Esophagus squamous epithelium (tissue), 5 donors: ENCODE measurements around the gene NDEL1. TPM values are rescaled to one million over a fixed set of nuclear protein-coding genes. Genes with fewer than 3 reads are reported as not detected.

ENCODE experiments used
- DNase-seq: peaks from one replicate; lab custom pipeline; 2025; lab: John Stamatoyannopoulos, UW
- H3K27ac ChIP-seq, 4 donors: fragments of 200-600 bp; sonication (generic); one replicate each; pipeline ENCODE4 v1.5.1; 2016 to 2019; ENCODE audit warnings: mild to moderate bottlenecking in 1 of 4
- H3K27me3 ChIP-seq, 4 donors: fragments of 200-600 bp; sonication (generic); 1 replicate in 3 of 4; 2 replicates in 1 of 4; pipeline versions ENCODE4 v1.5.1 to v1.6.0; 2017 to 2021; ENCODE audit warnings: antibody characterized with exemption in 1 of 4
- H3K36me3 ChIP-seq, 3 donors: fragments of 200-600 bp; sonication (generic); one replicate each; pipeline ENCODE4 v1.5.1; 2016 to 2019
- H3K4me1 ChIP-seq, 3 donors: fragments of 200-600 bp; sonication (generic); one replicate each; pipeline ENCODE4 v1.5.1; 2017 to 2019
- H3K4me3 ChIP-seq, 4 donors: fragments of 200-600 bp; sonication (generic); 1 replicate in 3 of 4; 2 replicates in 1 of 4; pipeline ENCODE4 v1.5.1; 2016 to 2019; ENCODE audit warnings: mild to moderate bottlenecking in 2 of 4, moderate library complexity in 1 of 4
- H3K9me3 ChIP-seq, 3 donors: fragments of 200-600 bp; sonication (generic); one replicate each; pipeline ENCODE4 v1.5.1; 2016 to 2019
- CTCF ChIP-seq, 6 experiments: fragments of 450-650 bp in 4 of 6; fragments of 200-600 bp in 2 of 6; sonication (generic) in 2 of 6; IDR thresholded peaks; one replicate each; pipeline ENCODE4 v1.5.1; 2016 to 2019; ENCODE audit warnings: antibody characterized with exemption in 6 of 6, mild to moderate bottlenecking in 4 of 6, moderate library complexity in 4 of 6
- POLR2A ChIP-seq, 4 donors: fragments of 450-650 bp; IDR thresholded peaks; one replicate each; pipeline ENCODE4 v1.6.1; 2017; ENCODE audit warnings: antibody characterized with exemption in 4 of 4, mild to moderate bottlenecking in 4 of 4, moderate library complexity in 3 of 4
- WGBS, 2 donors: methylation state at CpG; one replicate each; pipeline ENCODE4 v1.1.5; 2018; 5-methylcytosine and 5-hydroxymethylcytosine counted together
- intact Hi-C: fragments of 100-400 bp; cut with DNase I; formaldehyde crosslinking; loops from one replicate; pipeline ENCODE4 v1.15.0; 2022
- total RNA-seq, 4 donors: library from RNA; depleted of rRNA; stranded (reverse); fragments of >200 nt; gene quantifications; one replicate each; pipeline ENCODE4 v1.1.0, GENCODE V29; 2016
- donor health status: DM: yes; HTN: yes; CAD: no.

The NDEL1 gene
- total RNA-seq, 4 donors from 2014 or later = 67.5 to 107 (median 73.1) TPM

DNA sequence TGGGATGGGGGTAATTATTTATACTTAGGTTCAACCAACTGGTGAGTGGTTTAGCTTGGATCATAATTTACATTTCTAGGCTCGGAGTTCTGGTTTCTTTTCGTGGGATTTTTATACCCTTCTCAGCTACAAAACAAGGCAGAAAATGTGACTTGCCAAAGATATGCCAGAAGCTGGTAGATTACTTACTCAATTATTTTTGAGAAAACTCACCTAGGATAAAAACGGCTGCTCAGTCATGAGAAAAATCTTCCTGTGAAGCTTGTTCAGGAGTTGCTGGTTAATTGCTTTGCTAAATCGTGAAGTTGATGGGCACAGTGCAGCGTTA lies 1.1 kb downstream of the NDEL1 start:
- Histone ChIP-seq H3K4me3 (peak overlapping the region; percentile 77 to 86 (median 82)), H3K27ac (peak overlapping the region; percentile 99 to 100 (median 99)), H3K27me3 (no peaks in the 10 kb centered on the region), H3K36me3 (peaks cover 0 to 34% (median 0%) of the 10 kb centered on the region in 3 donors), H3K4me1 (peaks cover 0 to 38% (median 7%) of the 10 kb centered on the region in 3 donors), H3K9me3 (no peaks in the 10 kb centered on the region)
- 8 to 19% methylated on average over 5 of the region's 5 CpGs for WGBS, 2 donors
- TF ChIP-seq CTCF (IDR thresholded peaks at IDR 0.05) (peak in 1 of 6 experiments; percentile 3), POLR2A (IDR thresholded peaks at IDR 0.05) (no peak)
- intact Hi-C loops = no loop called here
- no peak for DNase-seq

DNA sequence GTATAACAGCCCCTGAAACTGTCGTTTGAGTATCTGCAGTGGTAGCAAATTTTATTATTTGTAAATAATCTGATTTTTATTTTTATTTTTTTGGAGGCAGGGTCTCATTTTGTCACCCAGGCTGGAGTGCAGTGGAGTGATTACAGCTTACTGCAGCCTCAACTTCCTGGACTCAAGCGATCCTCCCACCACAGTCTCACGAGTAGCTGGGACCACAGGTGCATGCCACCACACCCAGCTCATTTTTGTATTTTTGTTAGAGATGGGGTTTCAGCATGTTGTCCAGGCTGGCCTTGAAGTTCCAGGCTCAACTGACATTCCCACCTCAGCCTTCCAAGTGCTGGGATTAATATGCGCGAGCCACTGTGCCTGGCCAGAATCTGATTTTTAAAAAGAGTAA lies 2.8 kb downstream of the NDEL1 start:
- 85 to 87% methylated on average over 5 of the region's 5 CpGs for WGBS, 2 donors
- H3K27me3 ChIP-seq = no peaks in the 10 kb centered on the region
- no peak overlapping the region for H3K27ac ChIP-seq
- intact Hi-C loops = no loop called here
- peaks cover 0 to 53% (median 8%) of the 10 kb centered on the region in 3 donors for H3K4me1 ChIP-seq
- no peak for DNase-seq
- peak overlapping the region in 1 of 4 donors; percentile 84 for H3K4me3 ChIP-seq
- H3K36me3 ChIP-seq = peaks cover 0 to 36% (median 0%) of the 10 kb centered on the region in 3 donors
- H3K9me3 ChIP-seq = no peaks in the 10 kb centered on the region
- TF ChIP-seq CTCF (IDR thresholded peaks at IDR 0.05) (no peak), POLR2A (IDR thresholded peaks at IDR 0.05) (no peak)

- intact Hi-C loops = no loop called here
- DNase-seq = no peak
- peaks cover 0 to 47% (median 3%) of the 10 kb centered on the region in 3 donors for H3K36me3 ChIP-seq
- H3K9me3 ChIP-seq = no peaks in the 10 kb centered on the region
- WGBS, 2 donors = 93 to 98% methylated on average over 3 of the region's 3 CpGs
- TF ChIP-seq CTCF (IDR thresholded peaks at IDR 0.05) (no peak), POLR2A (IDR thresholded peaks at IDR 0.05) (no peak)
- H3K27ac ChIP-seq = no peak overlapping the region
- peaks cover 0 to 65% (median 8%) of the 10 kb centered on the region in 3 donors for H3K4me1 ChIP-seq
- H3K4me3 ChIP-seq = no peak overlapping the region
- H3K27me3 ChIP-seq = no peaks in the 10 kb centered on the region
Measured at GRCh38 chr17:8439681-8440080, 4.0 kb downstream of the NDEL1 start.

GRCh38 chr17:8441690-8442089 lies 6.0 kb downstream of the NDEL1 start:
- H3K27ac ChIP-seq = no peak overlapping the region
- intact Hi-C loops = no loop called here
- peaks cover 0 to 72% (median 8%) of the 10 kb centered on the region in 3 donors for H3K4me1 ChIP-seq
- peaks cover 0 to 66% (median 3%) of the 10 kb centered on the region in 3 donors for H3K36me3 ChIP-seq
- H3K9me3 ChIP-seq = no peaks in the 10 kb centered on the region
- WGBS, 2 donors = 70 to 80% methylated on average over 2 of the region's 2 CpGs
- no peaks in the 10 kb centered on the region for H3K27me3 ChIP-seq
- no peak for DNase-seq
- no peak for TF ChIP-seq POLR2A (IDR thresholded peaks at IDR 0.05)
- TF ChIP-seq CTCF (IDR thresholded peaks at IDR 0.05) = no peak
- H3K4me3 ChIP-seq = no peak overlapping the region

GRCh38 chr17:8442310-8442709 lies 6.6 kb downstream of the NDEL1 start:
- peaks cover 0 to 73% (median 7%) of the 10 kb centered on the region in 3 donors for H3K36me3 ChIP-seq

More at GRCh38 chr17:8442310-8442709, 6.6 kb downstream of the NDEL1 start:
- Histone ChIP-seq H3K9me3 (no peaks in the 10 kb centered on the region), H3K27ac (no peak overlapping the region), H3K4me1 (peaks cover 0 to 66% (median 8%) of the 10 kb centered on the region in 3 donors), H3K4me3 (no peak overlapping the region), H3K27me3 (no peaks in the 10 kb centered on the region)
- TF ChIP-seq CTCF (IDR thresholded peaks at IDR 0.05) = no peak
- TF ChIP-seq POLR2A (IDR thresholded peaks at IDR 0.05) = no peak
- WGBS, 2 donors = 94 to 96% methylated on average over 2 of the region's 2 CpGs
- intact Hi-C loops = no loop called here
- no peak for DNase-seq
